IMR-90 (cell line): Measurements from ENCODE around the gene ODAD3. TPM values are rescaled to one million over a fixed set of nuclear protein-coding genes. Genes with fewer than 3 reads are reported as not detected.

Experiments used
- ATAC-seq: fragments of 200-7000 bp; cut with Tn5 transposase; 2 replicates; pipeline ENCODE4 v1.9.1; 2020; ENCODE audit warnings: low read depth, mild to moderate bottlenecking, moderate library complexity
- BruUV-seq: library from RNA; stranded (reverse); fragments of 400-500 nt; replicated peaks from 2 replicates; lab custom pipeline; 2021; lab: Mats Ljungman, UMichigan
- CTCF ChIA-PET: fragments of 300-600 bp; formaldehyde crosslinking; extraction: SDS; loops from one replicate; lab custom pipeline; 2021; ENCODE audit warnings: antibody characterized with exemption; lab: Yijun Ruan, JAX
- POLR2A ChIA-PET: fragments of 300-600 bp; sonication (Branson Sonifier 250); formaldehyde crosslinking; loops from one replicate; lab custom pipeline; 2022; ENCODE audit warnings: antibody characterized with exemption; ENCODE audit not compliant: unreplicated experiment; lab: Charles Lee
- DNase-seq: peaks from one replicate; pipeline ENCODE4 v3.0.0; 2013
- H2AFZ ChIP-seq: replicated peaks from 2 replicates; pipeline ENCODE3; 2013; ENCODE audit warnings: low read length, mild to moderate bottlenecking; ENCODE audit not compliant: poor library complexity
- H2AK5ac ChIP-seq: 2 replicates; pipeline ENCODE4 v1.6.1; 2013; ENCODE audit warnings: low read depth, low read length, inconsistent platforms
- H2AK9ac ChIP-seq: replicated peaks from 2 replicates; pipeline ENCODE3; 2013; ENCODE audit warnings: mild to moderate bottlenecking, low read depth, low read length, moderate library complexity; ENCODE audit not compliant: poor library complexity
- H2BK120ac ChIP-seq: 2 replicates; pipeline ENCODE4 v1.6.1; 2013; ENCODE audit warnings: low read depth, low read length, inconsistent platforms
- H2BK15ac ChIP-seq: 3 replicates; pipeline ENCODE4 v1.6.1; 2013; ENCODE audit warnings: low read depth, low read length, inconsistent platforms
- H2BK20ac ChIP-seq: 2 replicates; pipeline ENCODE4 v1.6.1; 2013; ENCODE audit warnings: low read depth, mild to moderate bottlenecking, inconsistent platforms, low read length, moderate library complexity
- H2BK5ac ChIP-seq: 2 replicates; pipeline ENCODE4 v1.6.1; 2013; ENCODE audit warnings: mild to moderate bottlenecking, low read depth, low read length, inconsistent platforms; ENCODE audit not compliant: poor library complexity, severe bottlenecking
- H3K14ac ChIP-seq: replicated peaks from 2 replicates; pipeline ENCODE4 v1.6.1; 2013; ENCODE audit warnings: low read depth, low read length, inconsistent platforms
- H3K18ac ChIP-seq: 2 replicates; pipeline ENCODE4 v1.6.1; 2013; ENCODE audit warnings: low read depth, low read length, control low read depth
- H3K23ac ChIP-seq: 2 replicates; pipeline ENCODE4 v1.6.1; 2013; ENCODE audit warnings: low read depth, low read length, inconsistent platforms
- H3K27ac ChIP-seq: 2 replicates; pipeline ENCODE4 v1.5.1; 2013; ENCODE audit warnings: mild to moderate bottlenecking, control low read depth, low read length; ENCODE audit not compliant: insufficient read depth
- H3K27me3 ChIP-seq: 2 replicates; pipeline ENCODE4 v1.6.1; 2013; ENCODE audit warnings: low read length; ENCODE audit not compliant: control insufficient read depth, insufficient read depth
- H3K36me3 ChIP-seq: 2 replicates; pipeline ENCODE4 v1.6.1; 2013; ENCODE audit warnings: low read length, mixed read lengths; ENCODE audit not compliant: control insufficient read depth, insufficient read depth
- H3K4ac ChIP-seq: 2 replicates; pipeline ENCODE4 v1.6.1; 2013; ENCODE audit warnings: low read depth, low read length, inconsistent platforms
- H3K4me1 ChIP-seq: 2 replicates; pipeline ENCODE4 v1.6.1; 2013; ENCODE audit warnings: low read length, mixed read lengths; ENCODE audit not compliant: control insufficient read depth, insufficient read depth
- H3K4me2 ChIP-seq: 2 replicates; pipeline ENCODE4 v1.6.1; 2013; ENCODE audit warnings: low read depth, mild to moderate bottlenecking, control low read depth, low read length, moderate library complexity
- H3K4me3 ChIP-seq: 2 replicates; pipeline ENCODE4 v1.5.1; 2013; ENCODE audit warnings: low read depth, mild to moderate bottlenecking, control low read depth, low read length, moderate library complexity; ENCODE audit not compliant: insufficient read depth
- H3K56ac ChIP-seq: 2 replicates; pipeline ENCODE4 v1.6.1; 2013; ENCODE audit warnings: low read length, inconsistent platforms; ENCODE audit not compliant: insufficient read depth; ENCODE audit errors: extremely low read depth
- H3K79me1 ChIP-seq, 2 experiments: 2 replicates each; pipeline ENCODE4 v1.6.1; 2013; ENCODE audit warnings: low read length in 2 of 2, inconsistent platforms in 1 of 2, low read depth in 1 of 2
- H3K9ac ChIP-seq: 2 replicates; pipeline ENCODE4 v1.6.1; 2013; ENCODE audit warnings: low read depth, low read length, control low read depth
- H3K9me1 ChIP-seq: 2 replicates; pipeline ENCODE4 v1.6.1; 2013; ENCODE audit warnings: low read length, inconsistent platforms; ENCODE audit not compliant: insufficient read depth
- H3K9me3 ChIP-seq: 2 replicates; pipeline ENCODE4 v1.6.1; 2013; ENCODE audit warnings: low read length; ENCODE audit not compliant: control insufficient read depth, insufficient read depth
- H4K20me1 ChIP-seq: 2 replicates; pipeline ENCODE4 v1.6.1; 2013; ENCODE audit warnings: low read length, inconsistent platforms; ENCODE audit not compliant: insufficient read depth
- H4K5ac ChIP-seq: 2 replicates; pipeline ENCODE4 v1.6.1; 2013; ENCODE audit warnings: mild to moderate bottlenecking, low read depth, low read length, control low read depth
- H4K8ac ChIP-seq, 2 experiments: 2 replicates each; pipeline ENCODE4 v1.6.1; 2013; ENCODE audit warnings: low read depth in 2 of 2, low read length in 2 of 2, control low read depth in 1 of 2, inconsistent platforms in 1 of 2
- H4K91ac ChIP-seq: 2 replicates; pipeline ENCODE4 v1.6.1; 2013; ENCODE audit warnings: low read depth, low read length, inconsistent platforms; ENCODE audit not compliant: insufficient read depth
- BHLHE40 ChIP-seq: fragments of 150-350 bp; IDR thresholded peaks from 2 replicates; pipeline ENCODE4 v1.6.1; 2016; ENCODE audit warnings: mild to moderate bottlenecking, low read depth, low read length
- CEBPB ChIP-seq: IDR thresholded peaks from 2 replicates; pipeline ENCODE4 v1.6.1; 2012; ENCODE audit warnings: low read depth, low read length, improper control_type of control experiment
- CHD1 ChIP-seq: IDR thresholded peaks from 2 replicates; pipeline ENCODE4 v1.6.1; 2012; ENCODE audit warnings: low read depth, low read length, improper control_type of control experiment
- CTCF ChIP-seq: conservative IDR thresholded peaks from 2 replicates; pipeline ENCODE4 v1.5.1; 2012; ENCODE audit warnings: mild to moderate bottlenecking, low read depth, low read length, improper control_type of control experiment
- ELK1 ChIP-seq: fragments of 150-350 bp; IDR thresholded peaks from 2 replicates; pipeline ENCODE4 v1.6.1; 2016; ENCODE audit warnings: low read depth, mild to moderate bottlenecking, low read length, moderate library complexity, borderline replicate concordance
- FOS ChIP-seq: fragments of 150-350 bp; IDR thresholded peaks from 2 replicates; pipeline ENCODE4 v1.6.1; 2016; ENCODE audit warnings: low read depth, low read length
- MAFK ChIP-seq: IDR thresholded peaks from 2 replicates; pipeline ENCODE4 v1.6.1; 2012; ENCODE audit warnings: low read depth, low read length, improper control_type of control experiment
- MAZ ChIP-seq: IDR thresholded peaks from 2 replicates; pipeline ENCODE4 v1.6.1; 2012; ENCODE audit warnings: low read depth, mild to moderate bottlenecking, low read length, improper control_type of control experiment, moderate library complexity, borderline replicate concordance
- MXI1 ChIP-seq: IDR thresholded peaks from 2 replicates; pipeline ENCODE4 v1.6.1; 2012; ENCODE audit warnings: low read depth, mild to moderate bottlenecking, low read length, moderate library complexity, borderline replicate concordance
- NFE2L2 ChIP-seq: fragments of 150-350 bp; IDR thresholded peaks from 2 replicates; pipeline ENCODE4 v1.6.1; 2016; ENCODE audit warnings: low read depth, mild to moderate bottlenecking, low read length
- POLR2A ChIP-seq: IDR thresholded peaks from 2 replicates; pipeline ENCODE4 v1.6.1; 2012; ENCODE audit warnings: mild to moderate bottlenecking, low read depth, low read length
- RAD21 ChIP-seq: IDR thresholded peaks from 2 replicates; pipeline ENCODE4 v1.6.1; 2012; ENCODE audit warnings: low read length, improper control_type of control experiment
- RCOR1 ChIP-seq: IDR thresholded peaks from 2 replicates; pipeline ENCODE4 v1.6.1; 2012; ENCODE audit warnings: mild to moderate bottlenecking, low read length, improper control_type of control experiment; ENCODE audit not compliant: insufficient replicate concordance
- RFX5 ChIP-seq: IDR thresholded peaks from 2 replicates; pipeline ENCODE4 v1.8.0; 2012; ENCODE audit warnings: low read depth, mild to moderate bottlenecking, low read length, moderate library complexity
- SMC3 ChIP-seq: fragments of 150-350 bp; IDR thresholded peaks from 2 replicates; pipeline ENCODE4 v1.6.1; 2016; ENCODE audit warnings: low read depth, mild to moderate bottlenecking, antibody characterized with exemption, low read length, moderate library complexity
- USF2 ChIP-seq: fragments of 150-350 bp; IDR thresholded peaks from 2 replicates; pipeline ENCODE4 v1.6.1; 2017; ENCODE audit warnings: mild to moderate bottlenecking, antibody characterized with exemption, low read length, low read depth
- WGBS, 2 experiments: methylation state at CpG; one replicate each; pipeline versions ENCODE4 v1.1.5 to v1.1.7; 2013; ENCODE audit warnings: missing lambda C conversion rate in 2 of 2; ENCODE audit not compliant: insufficient read length in 1 of 2; ENCODE audit errors: extremely low coverage in 2 of 2; 5-methylcytosine and 5-hydroxymethylcytosine counted together
- dilution Hi-C: fragments of 300-500 bp; cut with HindIII; formaldehyde crosslinking; loops from one replicate; pipeline ENCODE4 v1.14.3; 2018; ENCODE audit warnings: low sequenced_read_pairs; ENCODE audit not compliant: unreplicated experiment
- in situ Hi-C: fragments of 300-500 bp; cut with MboI; formaldehyde crosslinking; loops from 3 replicates; pipeline ENCODE4 v1.14.3; 2019; ENCODE audit warnings: low sequenced_read_pairs, inconsistent platforms, mixed read lengths
- intact Hi-C: fragments of 100-400 bp; cut with micrococcal nuclease; formaldehyde crosslinking; loops from 2 replicates; pipeline ENCODE4 v1.10.0; 2022
- polyA plus RNA-seq, 3 experiments: library from polyadenylated mRNA; depleted of rRNA; stranded (reverse); fragments of >200 nt; gene quantifications; 2 replicates each; pipeline ENCODE4 v1.2.3, GENCODE V29; 2012; ENCODE audit warnings: low replicate concordance in 1 of 3
- total RNA-seq: library from RNA; depleted of rRNA; stranded (reverse); fragments of >200 nt; gene quantifications from 2 replicates; pipeline ENCODE4 v1.2.3, GENCODE V29; 2012

The ODAD3 gene
- total and polyA plus RNA-seq, 2 of the 4 experiments (the other 2 are of a cell fraction), result under 0.01 to 0.44 TPM

GRCh38 chr19:11400798-11401197 is 34.1 kb downstream of the ODAD3 start:
- no peak overlapping the region for H3K18ac ChIP-seq
- ChIA-PET CTCF (no interaction called here), POLR2A (no interaction called here)
- no TSS peak for BruUV-seq
- H4K91ac ChIP-seq, result no peak overlapping the region
- in situ Hi-C loops, result no loop called here
- H2AFZ ChIP-seq, result no peak overlapping the region
- H3K4me2 ChIP-seq, result no peak overlapping the region
- no peaks in the 10 kb centered on the region for H3K4me1 ChIP-seq
- no peak overlapping the region for H3K27ac ChIP-seq
- H3K9ac ChIP-seq, result no peak overlapping the region
- no peak overlapping the region for H4K8ac ChIP-seq
- no peak overlapping the region for H2BK120ac ChIP-seq
- no peak overlapping the region for H2BK5ac ChIP-seq
- H2AK5ac ChIP-seq, result no peak overlapping the region
- no peak overlapping the region for H2BK20ac ChIP-seq
- H4K5ac ChIP-seq, result no peak overlapping the region
- no peaks in the 10 kb centered on the region for H3K27me3 ChIP-seq
- H3K14ac ChIP-seq, result no peak overlapping the region
- H3K79me1 ChIP-seq, result no peaks in the 10 kb centered on the region
- TF ChIP-seq MAFK (no peak), CHD1 (no peak), USF2 (no peak), NFE2L2 (no peak), SMC3 (no peak), MAZ (no peak), ELK1 (no peak), FOS (no peak), POLR2A (no peak), RAD21 (no peak), CTCF (no peak), CEBPB (no peak), RCOR1 (no peak), BHLHE40 (no peak), RFX5 (no peak), MXI1 (no peak)
- WGBS, 2 experiments, result no CpG with 5 or more reads among the region's 1 CpG
- no peak overlapping the region for H3K56ac ChIP-seq
- no peaks in the 10 kb centered on the region for H3K36me3 ChIP-seq
- dilution Hi-C loops, result no loop called here
- H3K4me3 ChIP-seq, result no peak overlapping the region
- no peaks in the 10 kb centered on the region for H3K9me3 ChIP-seq
- ATAC-seq (no peak), DNase-seq (no peak)
- H3K9me1 ChIP-seq, result no peaks in the 10 kb centered on the region
- H4K20me1 ChIP-seq, result no peaks in the 10 kb centered on the region
- H2AK9ac ChIP-seq, result no peak overlapping the region
- no peak overlapping the region for H3K4ac ChIP-seq
- intact Hi-C loops, result no loop called here
- no peak overlapping the region for H3K23ac ChIP-seq
- H2BK15ac ChIP-seq, result no peak overlapping the region
